ENCODE results near the gene TMEM63A.

TMEM63A gene

GRCh38 chr1:225863167-225863566, 19.0 kb downstream of the TMEM63A start:
- no peak for TF ChIP-seq CTCF (conservative IDR thresholded peaks at IDR 0.05; ENCODE audit: low read length)
- no peak for DNase-seq (ENCODE audit: low read depth)
- H3K4me3 ChIP-seq (ENCODE audit: low read length): no peak overlapping the region

DNA sequence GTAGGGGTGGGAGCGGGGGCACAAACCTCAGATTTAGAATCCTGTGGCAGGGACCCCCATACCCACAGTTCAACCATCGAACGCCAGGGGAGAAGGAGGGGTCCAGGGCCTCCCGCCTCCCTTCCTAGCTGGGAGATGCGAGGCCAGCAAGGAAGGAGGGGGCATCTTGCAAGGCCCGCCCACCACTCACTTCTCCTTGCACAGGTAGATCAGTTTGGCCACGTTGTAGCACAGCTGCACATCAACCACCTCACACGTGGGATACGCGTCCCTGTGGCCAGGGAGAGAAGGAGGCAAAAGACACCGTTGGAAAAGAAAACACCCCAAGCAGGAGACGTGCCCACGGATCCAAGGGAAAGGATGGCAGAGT, 19.6 kb downstream of the TMEM63A start:
- no peak overlapping the region for H3K4me3 ChIP-seq (ENCODE audit: low read length)
- no peak for TF ChIP-seq CTCF (conservative IDR thresholded peaks at IDR 0.05; ENCODE audit: low read length)
- DNase-seq (ENCODE audit: low read depth): no peak

GRCh38 chr1:225861834-225862580, 20.2 kb downstream of the TMEM63A start:
- no peak for TF ChIP-seq CTCF (conservative IDR thresholded peaks at IDR 0.05; ENCODE audit: low read length)
- no peak overlapping the region for H3K4me3 ChIP-seq (ENCODE audit: low read length)
- no peak for DNase-seq (ENCODE audit: low read depth)

DNA sequence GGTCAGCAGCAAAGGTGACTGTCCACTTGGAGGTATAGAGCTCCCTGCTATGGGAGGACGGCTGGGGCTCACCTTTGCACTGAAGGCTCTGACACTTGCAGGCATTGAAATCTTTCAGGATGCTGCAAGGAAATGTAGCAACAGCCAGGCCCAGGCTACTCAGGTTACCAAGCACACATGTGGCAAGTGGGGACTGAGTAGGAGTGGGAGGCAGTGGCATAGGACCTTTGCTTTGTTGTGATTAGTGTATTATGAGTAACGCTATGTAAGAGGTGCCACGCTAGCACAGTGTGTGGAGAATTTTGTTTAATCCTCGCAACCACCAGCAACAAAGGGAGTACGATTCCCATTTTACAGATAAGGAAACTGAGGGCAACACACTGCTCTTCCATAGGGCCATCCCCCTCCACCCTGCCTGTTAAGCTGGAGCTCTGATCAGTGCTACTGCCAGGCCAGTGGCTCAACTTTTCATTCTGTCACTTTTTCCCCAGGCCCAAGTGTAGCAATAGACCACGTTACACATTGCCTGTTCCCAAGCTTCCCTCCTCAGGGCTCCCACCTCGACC, 21.2 kb downstream of the TMEM63A start:
- H3K4me3 ChIP-seq (ENCODE audit: low read length): no peak overlapping the region
- TF ChIP-seq CTCF (conservative IDR thresholded peaks at IDR 0.05; ENCODE audit: low read length): no peak

GRCh38 chr1:225860107-225860506, 22.1 kb downstream of the TMEM63A start:
- H3K4me3 ChIP-seq (ENCODE audit: low read length): no peak overlapping the region
- DNase-seq (ENCODE audit: low read depth): no peak
- no peak for TF ChIP-seq CTCF (conservative IDR thresholded peaks at IDR 0.05; ENCODE audit: low read length)

More for the DNA sequence above, 21.2 kb downstream of the TMEM63A start:
- no peak for DNase-seq (ENCODE audit: low read depth)

- no peak overlapping the region for H3K4me3 ChIP-seq (ENCODE audit: low read length)
- DNase-seq (ENCODE audit: low read depth): no peak
- TF ChIP-seq CTCF (conservative IDR thresholded peaks at IDR 0.05; ENCODE audit: low read length): no peak
These were observed 23.0 kb downstream of the TMEM63A start for GRCh38 chr1:225859151-225859550.

GRCh38 chr1:225857256-225857655, 24.9 kb downstream of the TMEM63A start:
- TF ChIP-seq CTCF (conservative IDR thresholded peaks at IDR 0.05; ENCODE audit: low read length): no peak
- DNase-seq (ENCODE audit: low read depth): no peak
- H3K4me3 ChIP-seq (ENCODE audit: low read length): no peak overlapping the region

Data from AG10803 (cell line).